PFSK-1 (cell line): ENCODE results near the gene GOLPH3.

Experiments used
- POLR2AphosphoS5 ChIP-seq: IDR thresholded peaks from 2 replicates; pipeline ENCODE4 v1.6.1; 2012; ENCODE audit warnings: low read depth, mild to moderate bottlenecking, control low read depth, low read length, moderate library complexity
- REST ChIP-seq, 2 experiments: IDR thresholded peaks; 2 replicates each; pipeline versions ENCODE4 v1.6.1 to v1.8.0; 2011 to 2012; ENCODE audit warnings: low read depth in 2 of 2, low read length in 2 of 2, control low read depth in 1 of 2, inconsistent platforms in 1 of 2, mild to moderate bottlenecking in 1 of 2, moderate library complexity in 1 of 2; ENCODE audit not compliant: insufficient read depth in 1 of 2
- TAF1 ChIP-seq: IDR thresholded peaks from 2 replicates; pipeline ENCODE4 v1.6.1; 2012; ENCODE audit warnings: low read length, control low read depth, borderline replicate concordance; ENCODE audit not compliant: insufficient read depth

- TF ChIP-seq REST (IDR thresholded peaks at IDR 0.05; ENCODE audit: insufficient read depth in 1 of 2, low read depth in 2 of 2, low read length in 2 of 2) (no peak), TAF1 (no peak; the same call in 1 of the 2 replicates), POLR2AphosphoS5 (no peak)
Measured at GRCh38 chr5:32076699-32077695, 97.1 kb downstream of the GOLPH3 start.
